ENCODE results near the gene EVL.

The EVL gene

GRCh38 chr14:100114109-100114765 lies 49.0 kb downstream of the EVL start:
- DNase-seq, result no peak

- no peak for DNase-seq
These were observed 50.0 kb downstream of the EVL start for GRCh38 chr14:100115236-100115635.

DNA sequence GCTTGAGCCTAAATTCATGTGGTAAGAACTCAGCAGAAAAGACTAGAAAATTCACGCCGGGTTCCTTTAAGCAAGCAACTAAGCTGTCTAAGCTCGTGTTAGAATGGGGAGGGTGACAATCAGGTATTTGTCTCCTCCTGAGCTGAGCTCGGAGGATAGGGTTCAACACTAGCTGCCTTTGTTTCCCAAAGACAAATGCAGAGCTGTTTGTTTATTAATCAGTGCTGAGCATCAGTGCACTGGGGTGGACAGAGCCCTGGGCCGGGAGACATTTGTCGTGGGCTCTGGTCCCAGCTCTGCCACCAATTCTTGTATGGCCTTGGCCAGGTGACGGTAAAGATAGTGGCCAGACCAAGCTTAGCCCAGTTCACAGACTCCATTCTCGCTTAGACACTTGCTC lies 50.5 kb downstream of the EVL start:
- no peak for DNase-seq

DNA sequence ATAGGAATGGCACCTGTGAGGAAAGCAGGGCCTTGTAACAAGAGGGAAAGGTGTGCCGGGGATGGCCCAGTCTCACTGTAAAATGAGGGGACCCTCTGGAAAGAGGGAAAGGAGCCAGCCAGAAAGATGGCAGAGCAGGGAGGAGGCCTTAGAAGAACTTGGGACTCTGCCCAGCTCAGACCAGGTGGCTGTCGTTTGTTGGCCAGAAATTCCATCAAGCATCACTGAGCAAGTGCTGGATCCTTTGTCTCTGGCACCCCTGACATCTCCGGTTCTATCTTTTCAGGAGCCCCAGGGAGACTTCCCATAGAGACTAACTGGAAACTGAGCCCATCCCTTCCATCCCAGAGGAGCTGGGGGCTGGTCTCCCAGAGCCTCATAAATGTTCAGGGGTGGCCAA lies 50.9 kb downstream of the EVL start:
- DNase-seq, result no peak

GRCh38 chr14:100117026-100117425 lies 51.8 kb downstream of the EVL start:
- no peak for DNase-seq

- no peak for DNase-seq
These were observed 52.6 kb downstream of the EVL start for GRCh38 chr14:100117633-100118395.

- no peak for DNase-seq
These were observed 53.3 kb downstream of the EVL start for GRCh38 chr14:100118396-100119011.

- DNase-seq, result no peak
These were observed 54.0 kb downstream of the EVL start for GRCh38 chr14:100119251-100119650.

GRCh38 chr14:100120522-100121269 lies 55.5 kb downstream of the EVL start:
- no peak for DNase-seq

GRCh38 chr14:100121643-100122480 lies 56.6 kb downstream of the EVL start:
- no peak for DNase-seq

DNA sequence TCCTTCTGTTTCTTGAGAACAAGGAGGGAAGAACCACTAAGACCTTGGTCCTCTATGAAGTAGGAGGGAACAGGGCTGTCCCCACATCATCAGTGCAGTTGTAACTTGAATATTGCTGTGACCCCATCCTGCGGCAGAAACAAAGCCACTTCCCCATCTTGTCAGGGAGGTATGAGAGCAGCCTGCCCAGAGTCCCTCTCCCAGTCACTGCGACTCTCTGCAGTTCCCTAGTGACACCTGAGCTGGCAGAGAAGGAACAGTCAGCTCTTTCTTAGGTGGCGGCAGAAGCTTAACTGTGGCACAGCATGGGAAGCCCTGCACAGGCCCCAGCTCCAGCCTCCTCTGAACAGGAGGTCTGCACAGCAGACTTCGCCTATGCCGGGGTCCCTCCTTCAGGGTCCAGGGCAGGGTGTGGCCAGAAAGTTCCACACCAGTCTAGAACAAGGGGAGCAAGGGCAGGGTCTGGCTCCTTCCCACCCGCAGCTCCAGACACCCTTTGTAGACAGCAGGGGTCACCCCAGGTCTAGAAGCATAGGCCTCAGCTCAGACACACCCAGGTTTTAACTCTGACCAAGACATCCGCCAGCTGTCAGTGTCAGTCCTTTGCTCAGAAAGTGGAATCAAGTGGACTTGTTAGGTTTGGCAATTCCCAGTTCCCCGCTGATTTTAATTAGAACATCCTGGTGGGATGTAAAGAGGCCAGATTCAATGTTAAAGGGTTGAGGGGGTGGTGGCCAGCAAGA lies 57.4 kb downstream of the EVL start:
- DNase-seq, result no peak

- no peak for DNase-seq
These were observed 58.4 kb downstream of the EVL start for GRCh38 chr14:100123618-100124017.

- DNase-seq, result no peak
These were observed 59.4 kb downstream of the EVL start for GRCh38 chr14:100124551-100125088.

DNA sequence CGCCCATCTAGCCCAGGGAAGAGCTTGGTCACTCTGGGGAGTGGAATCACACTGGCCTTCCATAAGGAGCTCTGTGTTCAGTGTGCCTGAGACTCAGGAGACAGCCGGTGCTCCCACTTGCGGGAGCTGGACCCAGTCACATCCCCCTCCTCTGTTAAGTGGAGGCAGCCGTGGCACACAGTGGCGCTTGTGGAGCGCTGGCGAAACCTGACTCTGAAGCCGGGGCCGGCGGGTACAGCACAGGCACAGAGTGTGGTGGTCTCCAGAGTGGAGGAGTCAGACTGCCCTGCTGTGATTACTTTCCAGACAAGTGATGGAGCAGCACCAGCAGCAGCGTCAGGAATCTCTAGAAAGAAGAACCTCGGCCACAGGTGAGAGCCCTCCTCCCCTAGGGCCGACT lies 61.2 kb downstream of the EVL start:
- DNase-seq, result no peak

- DNase-seq, result no peak
These were observed 62.7 kb downstream of the EVL start for GRCh38 chr14:100127853-100128455.

GRCh38 chr14:100128688-100129087 lies 63.5 kb downstream of the EVL start:
- no peak for DNase-seq

DNA sequence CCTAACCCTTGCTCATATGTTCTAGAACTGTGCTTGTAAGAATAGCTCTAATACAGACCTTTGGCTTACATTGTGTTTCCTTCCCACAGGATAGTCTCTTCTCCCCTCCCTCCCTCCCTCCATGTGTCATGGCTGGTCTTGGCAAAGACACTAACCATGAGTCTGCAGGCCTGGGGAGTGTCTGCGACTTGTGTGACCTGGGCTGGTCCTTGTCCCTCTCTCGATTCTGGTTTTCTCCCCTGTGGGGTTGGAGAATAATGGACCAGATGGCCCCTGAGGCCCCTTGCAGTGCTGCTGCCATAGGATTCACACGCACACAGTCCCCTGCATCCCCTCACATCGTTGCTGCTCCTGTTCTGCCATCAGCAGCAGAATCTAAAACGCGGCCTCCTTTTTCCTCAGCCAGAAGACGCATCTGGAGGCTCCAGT lies 64.0 kb downstream of the EVL start:
- DNase-seq, result no peak

- no peak for DNase-seq
These were observed 65.3 kb downstream of the EVL start for GRCh38 chr14:100130521-100130920.

DNA sequence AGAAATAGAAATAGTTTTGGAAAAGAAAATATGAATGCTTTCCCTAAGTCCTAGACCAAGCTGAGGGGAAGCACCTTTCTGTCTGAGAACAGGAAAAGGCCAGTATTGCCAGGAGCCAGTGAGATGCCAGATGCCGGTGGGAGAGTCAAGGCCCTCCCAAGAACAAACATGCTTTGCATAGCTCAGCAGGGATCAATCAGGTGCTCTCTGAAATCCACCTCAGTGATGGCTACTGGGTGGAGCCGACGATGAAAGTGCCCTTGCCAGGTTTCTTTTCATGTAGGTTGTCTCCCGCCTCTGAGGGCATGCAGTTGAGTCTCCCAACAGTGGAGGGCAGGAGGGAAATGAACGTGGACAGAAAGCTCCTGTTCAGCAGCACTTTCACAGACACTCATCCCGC lies 66.0 kb downstream of the EVL start:
- DNase-seq, result no peak

DNA sequence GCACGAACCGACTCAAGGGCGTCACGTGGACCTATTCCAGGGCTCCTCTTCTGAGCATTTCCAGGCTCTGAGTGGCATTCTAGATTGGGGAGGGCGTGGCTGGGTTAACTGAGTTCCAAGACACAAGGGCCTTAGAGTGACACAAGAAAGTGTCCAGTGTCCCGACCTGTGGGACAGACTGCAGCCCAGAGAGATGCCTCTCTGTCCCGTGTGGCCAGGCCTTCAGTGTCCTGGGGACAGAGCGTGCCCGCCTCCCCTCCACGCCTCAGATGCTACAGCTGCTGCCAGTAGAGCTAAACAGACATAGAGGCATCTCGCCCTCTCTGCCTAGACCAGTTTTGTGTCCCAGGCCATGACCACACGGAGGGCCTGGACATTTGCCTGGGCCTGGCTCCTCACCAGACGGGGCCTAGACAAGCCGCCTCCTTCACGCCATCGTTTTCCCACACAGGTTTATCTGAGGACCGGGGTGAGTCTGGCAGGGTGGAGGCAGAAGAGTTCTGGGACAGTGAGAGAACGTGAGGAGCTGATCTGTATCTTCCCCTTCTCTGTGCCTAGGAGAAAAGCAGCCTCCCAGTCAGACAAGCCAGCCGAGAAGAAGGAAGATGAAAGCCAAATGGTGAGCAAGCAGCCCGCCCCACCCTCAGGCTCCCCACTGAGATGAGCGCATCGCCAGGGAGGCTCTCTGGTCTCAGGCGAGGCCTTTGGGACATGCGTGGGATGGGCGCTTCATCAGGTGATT lies 67.1 kb downstream of the EVL start:
- DNase-seq, result no peak
